Esophagus squamous epithelium (tissue), 5 donors: ENCODE results near the gene LENEP. TPM values are rescaled to one million over a fixed set of nuclear protein-coding genes. Genes with fewer than 3 reads are reported as not detected.

ENCODE experiments used
- DNase-seq: peaks from one replicate; lab custom pipeline; 2025; lab: John Stamatoyannopoulos, UW
- H3K27ac ChIP-seq, 4 donors: fragments of 200-600 bp; sonication (generic); one replicate each; pipeline ENCODE4 v1.5.1; 2016 to 2019; ENCODE audit warnings: mild to moderate bottlenecking in 1 of 4
- H3K27me3 ChIP-seq, 4 donors: fragments of 200-600 bp; sonication (generic); 1 replicate in 3 of 4; 2 replicates in 1 of 4; pipeline versions ENCODE4 v1.5.1 to v1.6.0; 2017 to 2021; ENCODE audit warnings: antibody characterized with exemption in 1 of 4
- H3K36me3 ChIP-seq, 3 donors: fragments of 200-600 bp; sonication (generic); one replicate each; pipeline ENCODE4 v1.5.1; 2016 to 2019
- H3K4me1 ChIP-seq, 3 donors: fragments of 200-600 bp; sonication (generic); one replicate each; pipeline ENCODE4 v1.5.1; 2017 to 2019
- H3K4me3 ChIP-seq, 4 donors: fragments of 200-600 bp; sonication (generic); 1 replicate in 3 of 4; 2 replicates in 1 of 4; pipeline ENCODE4 v1.5.1; 2016 to 2019; ENCODE audit warnings: mild to moderate bottlenecking in 2 of 4, moderate library complexity in 1 of 4
- H3K9me3 ChIP-seq, 3 donors: fragments of 200-600 bp; sonication (generic); one replicate each; pipeline ENCODE4 v1.5.1; 2016 to 2019
- CTCF ChIP-seq, 6 experiments: fragments of 450-650 bp in 4 of 6; fragments of 200-600 bp in 2 of 6; sonication (generic) in 2 of 6; IDR thresholded peaks; one replicate each; pipeline ENCODE4 v1.5.1; 2016 to 2019; ENCODE audit warnings: antibody characterized with exemption in 6 of 6, mild to moderate bottlenecking in 4 of 6, moderate library complexity in 4 of 6
- POLR2A ChIP-seq, 4 donors: fragments of 450-650 bp; IDR thresholded peaks; one replicate each; pipeline ENCODE4 v1.6.1; 2017; ENCODE audit warnings: antibody characterized with exemption in 4 of 4, mild to moderate bottlenecking in 4 of 4, moderate library complexity in 3 of 4
- WGBS, 2 donors: methylation state at CpG; one replicate each; pipeline ENCODE4 v1.1.5; 2018; 5-methylcytosine and 5-hydroxymethylcytosine counted together
- intact Hi-C: fragments of 100-400 bp; cut with DNase I; formaldehyde crosslinking; loops from one replicate; pipeline ENCODE4 v1.15.0; 2022
- total RNA-seq, 4 donors: library from RNA; depleted of rRNA; stranded (reverse); fragments of >200 nt; gene quantifications; one replicate each; pipeline ENCODE4 v1.1.0, GENCODE V29; 2016
- donor health status: DM: yes; HTN: yes; CAD: no.

LENEP gene
- total RNA-seq, 4 donors from 2014 or later, result not detected

GRCh38 chr1:154956544-154956941, 36.8 kb upstream of the LENEP start:
- no peak for DNase-seq
- Histone ChIP-seq H3K9me3 (no peaks in the 10 kb centered on the region), H3K27ac (peak overlapping the region; percentile 79 to 89 (median 85)), H3K27me3 (no peaks in the 10 kb centered on the region), H3K4me3 (peak overlapping the region; percentile 43 to 71 (median 55)), H3K4me1 (peaks cover 28 to 90% (median 63%) of the 10 kb centered on the region in 3 donors), H3K36me3 (peaks cover 8 to 31% (median 10%) of the 10 kb centered on the region in 3 donors)
- intact Hi-C loops, result loop anchor here (10.0 kb wide), 1 partner anchor 392 kb away; the partner anchor contains the start of gene CHRNB2
- no peak for TF ChIP-seq CTCF (IDR thresholded peaks at IDR 0.05)
- no peak for TF ChIP-seq POLR2A (IDR thresholded peaks at IDR 0.05)
- WGBS, 2 donors, result 7 to 9% methylated on average over 4 to 6 of the region's 6 CpGs

- no peak for TF ChIP-seq CTCF (IDR thresholded peaks at IDR 0.05)
- TF ChIP-seq POLR2A (IDR thresholded peaks at IDR 0.05), result no peak
- WGBS, 2 donors, result 32 to 65% methylated on average over 9 of the region's 9 CpGs
- Histone ChIP-seq H3K9me3 (no peaks in the 10 kb centered on the region), H3K4me1 (peaks cover 28 to 87% (median 57%) of the 10 kb centered on the region in 3 donors), H3K27me3 (no peaks in the 10 kb centered on the region), H3K36me3 (peaks cover 8 to 27% (median 10%) of the 10 kb centered on the region in 3 donors), H3K27ac (peak overlapping the region; percentile 79 to 89 (median 85)), H3K4me3 (no peak overlapping the region)
- intact Hi-C loops, result loop anchor here (10.0 kb wide), 1 partner anchor 392 kb away; the partner anchor contains the start of gene CHRNB2
- no peak for DNase-seq
These were observed 36.2 kb upstream of the LENEP start for GRCh38 chr1:154957091-154957657.

- peak overlapping the region in 2 of 4 donors; percentile 4 to 89 for H3K27ac ChIP-seq
- H3K27me3 ChIP-seq, result no peaks in the 10 kb centered on the region
- H3K4me3 ChIP-seq, result no peak overlapping the region
- intact Hi-C loops, result loop anchor here (10.0 kb wide), 1 partner anchor 393 kb away; the partner anchor contains the start of gene CHRNB2
- no peak for TF ChIP-seq CTCF (IDR thresholded peaks at IDR 0.05)
- TF ChIP-seq POLR2A (IDR thresholded peaks at IDR 0.05), result no peak
- no peaks in the 10 kb centered on the region for H3K9me3 ChIP-seq
- no peak for DNase-seq
- peaks cover 8 to 32% (median 14%) of the 10 kb centered on the region in 3 donors for H3K36me3 ChIP-seq
- WGBS, 2 donors, result 50 to 80% methylated on average over 2 of the region's 2 CpGs
- H3K4me1 ChIP-seq, result peaks cover 36 to 87% (median 57%) of the 10 kb centered on the region in 3 donors
These were observed 35.4 kb upstream of the LENEP start for GRCh38 chr1:154958036-154958435.

- Histone ChIP-seq H3K9me3 (no peaks in the 10 kb centered on the region), H3K4me3 (no peak overlapping the region), H3K4me1 (peaks cover 37 to 87% (median 50%) of the 10 kb centered on the region in 3 donors), H3K36me3 (peaks cover 8 to 40% (median 22%) of the 10 kb centered on the region in 3 donors), H3K27me3 (no peaks in the 10 kb centered on the region), H3K27ac (peak overlapping the region in 2 of 4 donors; percentile 4 to 9)
- WGBS, 2 donors, result 89% methylated on average over 3 of the region's 16 CpGs; no CpG with 5 or more reads in 1 of the 2 donors
- DNase-seq, result no peak
- intact Hi-C loops, result loop anchor here (10.0 kb wide), 1 partner anchor 394 kb away; the partner anchor contains the start of gene CHRNB2
- no peak for TF ChIP-seq CTCF (IDR thresholded peaks at IDR 0.05)
- no peak for TF ChIP-seq POLR2A (IDR thresholded peaks at IDR 0.05)
These were observed 34.5 kb upstream of the LENEP start for GRCh38 chr1:154958681-154959425.
